GM12801 (cell line): ENCODE data around the gene CYP27A1.

ENCODE experiments used
- TF ChIP-seq, protein P1 (sequence below): IDR thresholded peaks from one replicate; pipeline ENCODE4 v1.5.1; 2011; ENCODE audit warnings: control low read depth; ENCODE audit not compliant: insufficient read length; ENCODE audit errors: extremely low read depth

CYP27A1 gene

GRCh38 chr2:218853766-218854165, 71.8 kb downstream of the CYP27A1 start:
- TF ChIP-seq, protein P1, sequence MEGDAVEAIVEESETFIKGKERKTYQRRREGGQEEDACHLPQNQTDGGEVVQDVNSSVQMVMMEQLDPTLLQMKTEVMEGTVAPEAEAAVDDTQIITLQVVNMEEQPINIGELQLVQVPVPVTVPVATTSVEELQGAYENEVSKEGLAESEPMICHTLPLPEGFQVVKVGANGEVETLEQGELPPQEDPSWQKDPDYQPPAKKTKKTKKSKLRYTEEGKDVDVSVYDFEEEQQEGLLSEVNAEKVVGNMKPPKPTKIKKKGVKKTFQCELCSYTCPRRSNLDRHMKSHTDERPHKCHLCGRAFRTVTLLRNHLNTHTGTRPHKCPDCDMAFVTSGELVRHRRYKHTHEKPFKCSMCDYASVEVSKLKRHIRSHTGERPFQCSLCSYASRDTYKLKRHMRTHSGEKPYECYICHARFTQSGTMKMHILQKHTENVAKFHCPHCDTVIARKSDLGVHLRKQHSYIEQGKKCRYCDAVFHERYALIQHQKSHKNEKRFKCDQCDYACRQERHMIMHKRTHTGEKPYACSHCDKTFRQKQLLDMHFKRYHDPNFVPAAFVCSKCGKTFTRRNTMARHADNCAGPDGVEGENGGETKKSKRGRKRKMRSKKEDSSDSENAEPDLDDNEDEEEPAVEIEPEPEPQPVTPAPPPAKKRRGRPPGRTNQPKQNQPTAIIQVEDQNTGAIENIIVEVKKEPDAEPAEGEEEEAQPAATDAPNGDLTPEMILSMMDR, result no peak

DNA sequence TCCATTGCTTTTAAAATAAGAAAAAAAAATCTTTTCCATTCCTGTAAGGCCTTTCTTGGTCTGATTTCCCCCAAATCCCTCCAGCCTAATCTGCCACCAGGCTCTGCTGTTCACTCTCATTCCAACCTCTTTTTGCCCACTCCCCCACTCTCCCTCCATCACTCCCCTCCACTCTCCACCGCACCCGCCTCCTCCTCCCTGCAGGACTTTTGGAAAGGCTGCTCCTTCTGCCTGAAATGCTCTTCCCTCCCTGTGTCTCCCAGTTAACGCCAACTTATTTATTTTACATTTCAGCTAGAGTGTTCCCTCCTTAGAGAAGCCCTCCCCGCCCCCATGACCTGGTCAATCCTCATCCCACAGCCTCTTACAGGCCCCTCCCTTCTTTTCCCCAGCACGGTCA, 72.9 kb downstream of the CYP27A1 start:
- TF ChIP-seq, protein P1, result no peak

- TF ChIP-seq, protein P1, result no peak
Measured at GRCh38 chr2:218855305-218856166, 73.6 kb downstream of the CYP27A1 start.

DNA sequence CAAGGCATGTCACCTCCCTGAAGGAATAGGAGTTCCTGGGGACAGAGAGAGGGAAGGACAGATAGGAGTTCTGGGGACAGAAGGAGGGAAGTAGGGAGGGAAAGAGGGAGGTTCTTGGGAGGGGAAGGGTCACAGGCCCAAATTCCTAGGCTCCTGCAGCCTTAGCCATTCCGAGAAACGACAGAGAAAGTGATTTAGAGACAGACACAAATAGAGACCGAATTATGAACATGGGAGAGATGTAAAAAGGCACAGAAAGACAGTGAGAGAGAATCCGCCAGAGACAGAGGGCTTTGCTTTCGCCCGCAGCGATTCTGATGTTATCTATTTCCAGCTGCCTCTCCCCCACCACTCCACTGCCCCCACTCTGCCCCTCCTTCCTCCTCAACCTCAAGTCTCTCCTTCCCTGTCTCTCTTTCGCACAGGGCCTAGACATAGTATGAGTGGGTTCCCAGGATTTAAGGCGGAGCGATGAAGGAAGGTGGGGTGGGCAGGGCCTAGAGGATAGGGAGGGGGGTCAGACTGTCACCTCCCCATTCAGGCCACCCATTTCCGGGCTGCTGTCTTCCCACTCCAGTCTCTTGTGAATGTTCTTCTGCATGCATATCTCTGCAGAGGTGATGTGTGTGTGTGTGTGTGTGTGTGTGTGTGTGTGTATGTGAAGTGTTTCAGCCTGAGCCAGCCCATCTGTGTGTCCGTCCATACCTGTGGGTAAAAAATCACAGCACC, 74.4 kb downstream of the CYP27A1 start:
- TF ChIP-seq, protein P1, result no peak

GRCh38 chr2:218856896-218857243, 74.9 kb downstream of the CYP27A1 start:
- TF ChIP-seq, protein P1, result no peak

GRCh38 chr2:218857371-218858137, 75.6 kb downstream of the CYP27A1 start:
- TF ChIP-seq, protein P1, result no peak

- TF ChIP-seq, protein P1, result no peak
Measured at GRCh38 chr2:218858138-218858445, 76.1 kb downstream of the CYP27A1 start.
